SU-DHL-6 (cell line): ENCODE results near the gene DVL1.

Experiments
- H2AFZ ChIP-seq: fragments of 200-600 bp; sonication (generic); 2 replicates; pipeline ENCODE4 v1.6.1; 2014; ENCODE audit warnings: low read depth, mild to moderate bottlenecking, moderate library complexity, mixed read lengths, antibody characterized with exemption, low read length; ENCODE audit not compliant: severe bottlenecking
- H3F3A ChIP-seq: fragments of 200-600 bp; shearing (Covaris generic); 2 replicates; pipeline ENCODE4 v1.6.0; 2016; ENCODE audit warnings: antibody characterized with exemption, mild to moderate bottlenecking; ENCODE audit not compliant: insufficient read depth
- H3K27ac ChIP-seq: fragments of 200-600 bp; sonication (generic); 2 replicates; pipeline ENCODE4 v1.5.1; 2016; ENCODE audit warnings: low read depth, mild to moderate bottlenecking, low read length, moderate library complexity, mixed read lengths
- H3K27me3 ChIP-seq: fragments of 200-600 bp; sonication (generic), shearing (Covaris generic); 2 replicates; pipeline ENCODE4 v1.6.0; 2014; ENCODE audit warnings: mild to moderate bottlenecking, low read length
- H3K36me3 ChIP-seq: fragments of 200-600 bp; sonication (generic); 2 replicates; pipeline ENCODE4 v1.6.1; 2014; ENCODE audit warnings: mild to moderate bottlenecking, low read length, mixed read lengths
- H3K4me2 ChIP-seq: fragments of 300-600, 200-600 bp; shearing (Covaris generic), sonication (generic); 2 replicates; pipeline ENCODE4 v1.6.0; 2014; ENCODE audit warnings: low read length, low read depth, mild to moderate bottlenecking; ENCODE audit not compliant: poor library complexity, severe bottlenecking
- H3K4me3 ChIP-seq: fragments of 200-600 bp; sonication (generic); 2 replicates; pipeline ENCODE4 v1.5.1; 2014; ENCODE audit warnings: antibody characterized with exemption, low read length, mild to moderate bottlenecking, mixed read lengths; ENCODE audit not compliant: insufficient read depth, poor library complexity, severe bottlenecking
- H3K79me2 ChIP-seq: fragments of 200-600 bp; sonication (generic); 2 replicates; pipeline ENCODE4 v1.6.1; 2014; ENCODE audit warnings: mild to moderate bottlenecking, low read length, moderate library complexity; ENCODE audit not compliant: insufficient read depth
- H3K9ac ChIP-seq: fragments of 200-600 bp; sonication (generic); 2 replicates; pipeline ENCODE4 v1.7.0; 2014; ENCODE audit warnings: mild to moderate bottlenecking, low read length
- H3K9me2 ChIP-seq: fragments of 200-600 bp; sonication (generic); replicated peaks from 2 replicates; pipeline ENCODE4 v1.6.1; 2014; ENCODE audit warnings: low read length; ENCODE audit not compliant: insufficient read depth
- H3K9me3 ChIP-seq: fragments of 200-600 bp; sonication (generic); 2 replicates; pipeline ENCODE4 v1.6.1; 2014; ENCODE audit warnings: low read length, mixed read lengths; ENCODE audit not compliant: insufficient read depth
- H4K20me1 ChIP-seq: fragments of 200-600 bp; sonication (generic); 2 replicates; pipeline ENCODE4 v1.6.1; 2014; ENCODE audit warnings: low read depth, mild to moderate bottlenecking, antibody characterized with exemption, low read length, moderate library complexity, mixed read lengths
- CTCF ChIP-seq: fragments of 200-600 bp; sonication (generic); IDR thresholded peaks from one replicate; pipeline ENCODE4 v1.5.1; 2017; ENCODE audit warnings: antibody characterized with exemption, mild to moderate bottlenecking, low read length, moderate library complexity; ENCODE audit not compliant: insufficient read depth, poor library complexity, severe bottlenecking
- EZH2phosphoT487 ChIP-seq: fragments of 200-600 bp; sonication (generic), shearing (Covaris generic); conservative IDR thresholded peaks from 2 replicates; pipeline ENCODE4 v1.6.1; 2018; ENCODE audit warnings: mild to moderate bottlenecking, antibody characterized with exemption, low read length, moderate library complexity, mixed read lengths

Gene DVL1

DNA sequence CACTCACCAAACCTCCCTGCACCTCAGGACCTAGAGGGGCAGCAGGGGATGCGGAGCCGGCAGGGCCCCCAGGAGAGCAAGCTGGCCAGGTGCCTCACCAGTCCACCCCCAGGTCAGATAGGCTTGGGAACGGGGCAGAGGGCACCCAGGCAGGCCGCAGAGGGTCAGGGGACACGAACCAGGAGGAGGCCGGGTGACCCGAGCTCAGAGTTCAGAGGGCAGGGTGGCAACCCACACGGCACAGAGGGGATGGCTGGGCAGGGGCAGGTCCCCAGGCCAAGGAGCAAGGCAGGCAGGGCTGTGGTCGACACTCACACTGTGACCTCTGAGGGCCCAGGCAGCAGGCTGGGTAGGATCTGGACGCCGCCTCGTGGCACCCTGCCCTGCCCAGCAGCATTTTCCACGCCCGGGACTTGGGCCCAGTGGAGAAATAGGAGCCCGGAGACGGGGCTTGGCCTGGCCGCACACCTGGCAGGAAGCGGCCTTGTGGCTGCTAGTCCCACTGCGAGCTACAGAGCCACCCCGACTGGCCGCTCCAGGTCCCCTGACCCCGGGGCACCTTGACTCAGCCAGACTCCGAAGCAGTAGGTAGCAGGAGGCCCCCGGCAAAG, 5.3 kb downstream of the DVL1 start:
- H3F3A ChIP-seq, result no peaks in the 10 kb centered on the region
- no peaks in the 10 kb centered on the region for H3K9me3 ChIP-seq
- H3K4me2 ChIP-seq, result no peak overlapping the region
- no peaks in the 10 kb centered on the region for H4K20me1 ChIP-seq
- H3K27me3 ChIP-seq, result no peaks in the 10 kb centered on the region
- H3K36me3 ChIP-seq, result no peaks in the 10 kb centered on the region
- no peak overlapping the region for H3K9ac ChIP-seq
- H3K27ac ChIP-seq, result no peak overlapping the region
- no peak overlapping the region for H3K4me3 ChIP-seq
- no peaks in the 10 kb centered on the region for H3K9me2 ChIP-seq
- no peak overlapping the region for H2AFZ ChIP-seq
- H3K79me2 ChIP-seq, result peaks cover 6% of the 10 kb centered on the region; the same call in 1 of the 2 replicates
- no peak for TF ChIP-seq CTCF
- no peak for TF ChIP-seq EZH2phosphoT487

DNA sequence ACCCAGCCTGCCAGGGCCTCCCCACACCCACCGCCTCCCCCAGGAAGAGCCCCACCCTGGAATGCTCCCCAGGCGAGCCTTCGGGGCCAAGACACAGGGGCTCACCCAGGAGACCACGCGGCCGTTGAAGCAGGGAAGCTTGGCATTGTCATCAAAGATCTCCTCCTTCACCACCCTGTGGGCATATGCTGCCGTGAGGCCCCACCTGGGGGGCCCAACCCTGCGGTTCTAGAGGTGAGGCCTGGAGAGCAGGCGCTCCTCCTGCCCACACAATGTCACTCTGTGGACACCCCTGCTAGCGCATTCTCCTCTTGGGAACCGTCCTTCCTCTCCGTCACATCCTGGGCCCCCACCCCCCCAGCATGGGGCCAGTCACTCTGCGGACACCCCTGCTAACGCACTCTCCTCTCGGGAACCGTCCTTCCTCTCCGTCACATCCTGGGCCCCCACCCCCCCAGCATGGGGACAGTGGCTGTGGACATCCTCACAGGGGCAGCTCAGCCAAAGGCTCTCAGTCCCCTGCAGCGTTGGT, 6.6 kb downstream of the DVL1 start:
- TF ChIP-seq CTCF (no peak), EZH2phosphoT487 (no peak)
- Histone ChIP-seq H3K9ac (no peak overlapping the region), H4K20me1 (no peaks in the 10 kb centered on the region), H3K4me3 (no peak overlapping the region), H3K9me2 (no peaks in the 10 kb centered on the region), H3K9me3 (no peaks in the 10 kb centered on the region), H3F3A (no peaks in the 10 kb centered on the region), H3K27me3 (no peaks in the 10 kb centered on the region), H2AFZ (no peak overlapping the region), H3K27ac (no peak overlapping the region), H3K36me3 (no peaks in the 10 kb centered on the region), H3K79me2 (peaks cover 6% of the 10 kb centered on the region; the same call in 1 of the 2 replicates), H3K4me2 (no peak overlapping the region)

DNA sequence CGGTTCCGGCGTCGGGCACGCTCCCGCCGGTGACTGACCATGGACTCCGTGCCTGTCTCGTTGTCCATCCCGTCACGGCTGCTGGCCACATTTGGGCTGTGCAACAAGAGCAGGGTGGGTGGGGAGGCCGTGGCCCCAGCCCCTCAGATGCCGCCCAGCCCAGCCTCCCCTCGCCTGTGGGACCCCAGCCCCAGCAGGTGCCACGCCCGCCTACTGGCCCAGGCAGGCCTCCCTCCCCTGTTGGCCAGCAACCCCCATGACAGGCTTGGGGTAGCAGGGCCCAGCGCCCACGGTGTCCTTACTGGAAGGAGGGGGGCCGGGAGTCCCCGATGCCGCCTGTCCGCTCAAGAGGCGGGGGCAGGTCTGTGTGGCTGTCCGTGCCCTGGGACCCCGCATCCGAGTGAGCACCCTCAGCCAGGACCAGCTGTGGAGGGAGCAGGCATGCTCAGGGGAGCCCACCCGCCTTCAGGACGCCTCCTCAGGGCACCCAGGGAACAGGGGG, 7.1 kb downstream of the DVL1 start:
- H4K20me1 ChIP-seq, result no peaks in the 10 kb centered on the region
- no peak overlapping the region for H3K27ac ChIP-seq
- TF ChIP-seq CTCF, result no peak
- no peak for TF ChIP-seq EZH2phosphoT487
- no peak overlapping the region for H3K4me2 ChIP-seq
- H3K4me3 ChIP-seq, result no peak overlapping the region
- H3K27me3 ChIP-seq, result no peaks in the 10 kb centered on the region
- H3K9ac ChIP-seq, result no peak overlapping the region
- H3F3A ChIP-seq, result no peaks in the 10 kb centered on the region
- peaks cover 6% of the 10 kb centered on the region; the same call in 1 of the 2 replicates for H3K79me2 ChIP-seq
- H3K9me3 ChIP-seq, result no peaks in the 10 kb centered on the region
- H3K9me2 ChIP-seq, result no peaks in the 10 kb centered on the region
- no peaks in the 10 kb centered on the region for H3K36me3 ChIP-seq
- H2AFZ ChIP-seq, result no peak overlapping the region
